ENCODE measurements around the gene NDUFAF3.

GRCh38 chr3:49017229-49017970 is 4.5 kb upstream of the NDUFAF3 start:
- TF ChIP-seq, protein P1, sequence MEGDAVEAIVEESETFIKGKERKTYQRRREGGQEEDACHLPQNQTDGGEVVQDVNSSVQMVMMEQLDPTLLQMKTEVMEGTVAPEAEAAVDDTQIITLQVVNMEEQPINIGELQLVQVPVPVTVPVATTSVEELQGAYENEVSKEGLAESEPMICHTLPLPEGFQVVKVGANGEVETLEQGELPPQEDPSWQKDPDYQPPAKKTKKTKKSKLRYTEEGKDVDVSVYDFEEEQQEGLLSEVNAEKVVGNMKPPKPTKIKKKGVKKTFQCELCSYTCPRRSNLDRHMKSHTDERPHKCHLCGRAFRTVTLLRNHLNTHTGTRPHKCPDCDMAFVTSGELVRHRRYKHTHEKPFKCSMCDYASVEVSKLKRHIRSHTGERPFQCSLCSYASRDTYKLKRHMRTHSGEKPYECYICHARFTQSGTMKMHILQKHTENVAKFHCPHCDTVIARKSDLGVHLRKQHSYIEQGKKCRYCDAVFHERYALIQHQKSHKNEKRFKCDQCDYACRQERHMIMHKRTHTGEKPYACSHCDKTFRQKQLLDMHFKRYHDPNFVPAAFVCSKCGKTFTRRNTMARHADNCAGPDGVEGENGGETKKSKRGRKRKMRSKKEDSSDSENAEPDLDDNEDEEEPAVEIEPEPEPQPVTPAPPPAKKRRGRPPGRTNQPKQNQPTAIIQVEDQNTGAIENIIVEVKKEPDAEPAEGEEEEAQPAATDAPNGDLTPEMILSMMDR (IDR thresholded peaks at IDR 0.05) = no peak
- TF ChIP-seq POLR2A (IDR thresholded peaks at IDR 0.05) = no peak

Measured in thyroid gland (tissue), 4 donors.